ENCODE results near the gene PROM1.

Gene PROM1

DNA sequence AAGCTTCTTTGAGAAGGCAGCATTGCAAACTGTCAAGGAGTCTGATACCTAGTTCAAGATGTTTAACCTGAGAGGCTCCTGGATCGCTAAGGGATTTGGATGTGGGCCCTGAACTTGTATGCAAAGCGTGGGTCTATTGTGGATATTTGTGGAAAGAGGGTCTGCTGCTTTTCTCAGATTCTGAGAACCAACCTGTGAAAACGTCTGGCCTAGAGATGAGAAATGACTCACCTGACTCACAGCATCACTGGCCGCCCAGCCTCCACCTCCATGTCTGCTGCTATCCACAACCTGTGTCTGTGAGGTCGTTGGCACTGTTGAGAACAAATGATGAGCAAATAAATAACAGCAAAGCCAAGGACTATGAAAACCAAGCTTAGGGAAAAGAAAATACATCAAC, 33.3 kb upstream of the PROM1 start:
- TF ChIP-seq CTCF (IDR thresholded peaks at IDR 0.05; ENCODE audit: low read depth, low read length, missing control alignments): no peak
- DNase-seq (ENCODE audit: low read depth): no peak
- no peak overlapping the region for H3K4me3 ChIP-seq (ENCODE audit: low read depth, low read length)

DNA sequence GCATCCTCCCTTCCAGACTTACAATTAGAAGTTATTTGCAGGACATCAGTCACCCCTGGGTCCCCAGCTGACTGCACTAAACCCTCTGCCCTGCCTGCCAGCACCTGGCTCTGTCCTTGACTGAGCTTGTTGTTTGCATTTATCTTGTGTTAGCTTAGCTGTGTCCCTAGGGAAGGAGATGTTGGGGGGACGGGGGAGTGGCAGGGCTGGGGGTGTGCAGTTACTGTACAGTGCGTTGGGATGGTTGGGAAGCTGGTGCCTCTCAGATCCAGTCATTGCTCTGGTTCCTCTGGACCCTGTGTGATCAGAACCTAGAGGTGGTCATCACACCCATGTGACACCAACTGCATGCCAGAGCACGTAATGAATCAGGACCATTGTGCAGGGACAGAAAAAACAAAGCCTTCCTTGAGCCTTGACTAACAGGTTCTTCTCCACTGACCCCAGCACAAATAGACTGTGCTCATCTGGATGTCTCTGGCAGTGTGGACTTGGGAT, 32.7 kb upstream of the PROM1 start:
- no peak for DNase-seq (ENCODE audit: low read depth)
- TF ChIP-seq CTCF (IDR thresholded peaks at IDR 0.05; ENCODE audit: low read depth, low read length, missing control alignments): no peak
- no peak overlapping the region for H3K4me3 ChIP-seq (ENCODE audit: low read depth, low read length)

GRCh38 chr4:16116019-16116418, 32.2 kb upstream of the PROM1 start:
- no peak for TF ChIP-seq CTCF (IDR thresholded peaks at IDR 0.05; ENCODE audit: low read depth, low read length, missing control alignments)
- no peak for DNase-seq (ENCODE audit: low read depth)
- no peak overlapping the region for H3K4me3 ChIP-seq (ENCODE audit: low read depth, low read length)

DNA sequence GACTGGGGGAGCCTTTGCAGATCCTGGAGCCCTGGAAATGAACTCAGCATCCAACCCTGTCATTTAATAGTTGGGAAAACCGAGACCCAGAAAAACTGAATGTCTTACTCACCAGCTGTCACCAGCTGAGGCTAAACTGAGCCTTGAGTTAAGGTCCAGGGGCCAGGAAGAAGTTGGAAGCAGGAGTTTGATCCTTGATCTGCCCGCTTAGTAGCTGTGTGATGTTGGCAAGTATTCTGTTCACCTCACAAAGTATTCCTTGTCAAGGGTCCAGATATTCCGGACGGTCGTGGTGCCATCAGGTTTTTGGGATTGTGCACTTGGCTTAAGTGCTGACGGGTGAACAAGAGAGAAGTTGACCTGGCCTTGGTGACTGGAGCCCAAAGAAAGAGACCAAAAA, 30.7 kb upstream of the PROM1 start:
- TF ChIP-seq CTCF (IDR thresholded peaks at IDR 0.05; ENCODE audit: low read depth, low read length, missing control alignments): no peak
- DNase-seq (ENCODE audit: low read depth): no peak
- no peak overlapping the region for H3K4me3 ChIP-seq (ENCODE audit: low read depth, low read length)

DNA sequence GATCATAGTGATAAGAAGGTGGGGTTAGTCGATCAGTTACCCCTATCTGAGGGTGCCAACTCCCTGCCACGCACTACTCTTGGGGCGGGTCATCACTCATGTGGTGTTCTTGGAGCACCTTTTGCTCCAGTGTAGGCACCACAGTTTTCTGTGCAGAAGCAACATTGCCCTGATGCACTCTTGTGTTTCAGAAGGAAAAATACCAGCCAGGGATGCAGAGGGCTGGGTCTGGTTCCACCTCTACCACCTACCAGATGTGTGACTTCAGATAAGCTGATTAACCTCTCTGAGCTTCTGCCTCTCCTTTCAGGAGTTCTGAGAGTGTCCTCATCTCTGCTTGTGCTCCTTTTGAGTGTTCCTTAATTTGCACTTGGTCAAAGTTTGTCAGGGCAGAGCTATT, 29.9 kb upstream of the PROM1 start:
- no peak overlapping the region for H3K4me3 ChIP-seq (ENCODE audit: low read depth, low read length)
- no peak for DNase-seq (ENCODE audit: low read depth)
- no peak for TF ChIP-seq CTCF (IDR thresholded peaks at IDR 0.05; ENCODE audit: low read depth, low read length, missing control alignments)

DNA sequence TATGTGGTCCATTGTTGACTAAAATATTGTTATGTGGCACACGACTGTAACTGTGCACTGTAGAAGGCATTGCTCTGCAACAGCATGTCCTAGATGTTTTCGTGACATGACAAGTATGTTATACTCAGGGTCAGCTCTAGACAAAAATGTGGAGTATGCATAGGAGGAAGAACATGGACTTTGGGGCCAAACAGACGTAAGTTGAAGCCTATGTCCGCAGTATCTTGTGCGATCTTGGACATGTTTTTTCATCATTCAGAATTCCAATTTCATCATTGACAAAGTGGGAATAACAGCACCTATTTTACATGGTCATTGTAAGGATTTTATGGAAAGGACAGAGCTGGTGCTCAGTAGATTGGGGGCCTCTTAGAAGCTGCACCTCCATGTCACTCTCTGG, 27.7 kb upstream of the PROM1 start:
- DNase-seq (ENCODE audit: low read depth): no peak
- no peak overlapping the region for H3K4me3 ChIP-seq (ENCODE audit: low read depth, low read length)
- TF ChIP-seq CTCF (IDR thresholded peaks at IDR 0.05; ENCODE audit: low read depth, low read length, missing control alignments): no peak

DNA sequence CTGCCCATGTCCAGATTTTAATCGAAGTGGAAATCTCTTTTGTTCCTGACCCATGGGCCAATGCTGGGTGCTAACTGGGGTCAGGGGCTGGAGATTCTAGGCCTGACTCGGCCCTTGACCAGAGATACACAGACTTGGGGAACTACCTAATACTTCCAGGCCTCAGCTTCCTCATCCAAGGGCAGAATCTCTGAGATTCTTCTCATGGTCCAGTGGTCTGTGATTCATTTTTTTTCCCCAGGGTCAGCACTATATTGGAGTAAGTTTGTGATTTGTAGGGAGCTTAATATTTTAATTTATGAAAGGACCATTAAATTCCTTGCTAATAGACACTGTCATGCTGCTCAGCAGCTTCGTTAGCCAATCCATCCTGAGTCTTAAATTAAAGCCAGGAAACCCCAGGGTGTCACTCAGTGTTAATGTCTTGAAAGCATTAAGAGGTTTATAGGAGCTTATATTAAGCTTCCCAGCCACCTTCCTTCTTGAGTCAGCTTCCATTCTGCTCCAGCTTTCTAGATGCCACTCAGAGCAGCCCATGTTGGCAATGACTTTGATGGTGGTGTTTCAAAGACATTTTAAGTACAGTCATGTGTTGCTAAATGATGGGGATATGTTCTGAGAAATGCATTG, 27.0 kb upstream of the PROM1 start:
- H3K4me3 ChIP-seq (ENCODE audit: low read depth, low read length): no peak overlapping the region
- DNase-seq (ENCODE audit: low read depth): no peak

More for the DNA sequence above, 27.0 kb upstream of the PROM1 start:
- TF ChIP-seq CTCF (IDR thresholded peaks at IDR 0.05; ENCODE audit: low read depth, low read length, missing control alignments): no peak

Measured in GM12864 (cell line).